ENCODE measurements around the gene CACNA2D3. TPM values are rescaled to one million over a fixed set of nuclear protein-coding genes. Genes with fewer than 3 reads are reported as not detected.

Gene CACNA2D3
- total and polyA plus RNA-seq, 3 experiments from 2014 or later, result not detected

DNA sequence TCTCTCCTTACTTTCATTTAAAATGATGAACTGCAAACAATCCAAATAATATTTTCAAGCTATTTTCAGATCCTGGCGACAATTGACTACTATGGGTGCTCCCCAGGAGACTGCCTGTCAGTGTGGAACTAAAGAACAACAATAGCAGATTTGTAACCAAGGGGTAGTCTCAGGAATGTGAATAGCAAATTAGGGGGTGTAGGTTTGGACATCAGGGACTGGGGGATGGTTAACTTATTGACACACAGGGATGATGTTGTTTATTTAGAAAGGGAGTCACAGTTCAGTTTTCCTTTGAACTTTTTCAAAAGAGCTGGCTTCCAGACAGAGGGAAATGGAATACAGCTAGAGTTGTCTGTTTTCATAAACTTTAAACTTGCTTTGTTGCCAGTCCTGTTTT lies 575.7 kb downstream of the CACNA2D3 start:
- no peak overlapping the region for H3K4me3 Mint-ChIP-seq
- ChIA-PET CTCF (no interaction called here), POLR2A (no interaction called here)
- Histone ChIP-seq H3K9me3 (ENCODE audit: low read length) (no peaks in the 10 kb centered on the region), H3K27ac (ENCODE audit: low read depth, low read length) (no peak overlapping the region), H3K4me1 (ENCODE audit: insufficient read depth, low read length) (no peaks in the 10 kb centered on the region), H3K4me3 (ENCODE audit: low read length) (no peak overlapping the region), H3K36me3 (ENCODE audit: insufficient read depth, low read length) (no peaks in the 10 kb centered on the region), H3K27me3 (ENCODE audit: insufficient read depth, low read length, poor library complexity, severe bottlenecking) (no peaks in the 10 kb centered on the region)
- peaks cover 0 to 3% of the 10 kb centered on the region in 2 donors for H3K27me3 Mint-ChIP-seq
- H3K36me3 Mint-ChIP-seq, result no peaks in the 10 kb centered on the region
- DNase-seq, result no peak
- peaks cover 0 to 5% (median 2%) of the 10 kb centered on the region in 5 donors for H3K9me3 Mint-ChIP-seq
- H3K4me1 Mint-ChIP-seq, result no peaks in the 10 kb centered on the region
- H3K27ac Mint-ChIP-seq, result no peak overlapping the region

DNA sequence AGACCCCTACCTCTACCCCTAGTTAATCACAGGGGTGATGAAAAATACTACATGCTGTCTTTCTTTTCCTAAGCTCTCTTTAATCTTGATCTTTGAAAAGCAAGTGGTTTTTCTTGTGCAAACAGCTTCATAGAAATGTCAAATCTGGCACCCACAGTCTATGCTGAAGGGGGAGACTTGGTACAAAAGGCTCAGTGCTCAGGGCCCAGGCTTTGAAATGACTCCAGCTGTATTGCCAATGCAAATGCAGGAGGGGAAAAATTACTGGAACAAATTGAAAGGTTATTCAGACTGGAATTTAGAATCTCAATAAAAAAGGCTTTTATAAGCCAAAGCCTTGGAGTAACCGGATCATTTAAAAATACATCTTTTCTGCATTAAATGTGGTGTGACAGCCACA lies 581.6 kb downstream of the CACNA2D3 start:
- POLR2A ChIA-PET, result no interaction called here

DNA sequence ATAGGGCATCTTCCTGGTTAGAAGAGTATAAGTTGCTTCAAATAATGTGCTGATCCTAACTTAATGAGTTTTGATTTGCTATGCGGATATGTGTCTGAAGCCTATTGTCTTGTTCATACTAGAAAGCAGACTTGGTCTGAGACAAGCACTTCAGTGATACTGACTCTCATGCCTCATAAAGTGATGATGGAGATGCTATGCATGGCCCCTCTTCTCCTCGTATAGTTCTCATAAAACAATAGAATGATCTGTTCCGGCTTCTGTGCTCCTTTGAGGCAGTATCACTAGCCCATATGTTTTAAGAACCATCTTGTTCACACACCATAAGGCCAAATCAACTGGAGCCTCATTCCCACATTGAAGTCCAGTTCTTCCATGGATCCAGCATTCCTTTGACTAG lies 583.4 kb downstream of the CACNA2D3 start:
- H3K27ac ChIP-seq (ENCODE audit: low read depth, low read length), result no peak overlapping the region
- no peak for DNase-seq
- H3K4me3 Mint-ChIP-seq, result no peak overlapping the region
- no peaks in the 10 kb centered on the region for H3K9me3 ChIP-seq (ENCODE audit: low read length)
- H3K4me1 ChIP-seq (ENCODE audit: insufficient read depth, low read length), result no peaks in the 10 kb centered on the region
- ChIA-PET CTCF (no interaction called here), POLR2A (no interaction called here)
- H3K27me3 Mint-ChIP-seq, result no peaks in the 10 kb centered on the region
- H3K36me3 Mint-ChIP-seq, result no peaks in the 10 kb centered on the region
- H3K4me3 ChIP-seq (ENCODE audit: low read length), result no peak overlapping the region
- H3K36me3 ChIP-seq (ENCODE audit: insufficient read depth, low read length), result no peaks in the 10 kb centered on the region
- no peaks in the 10 kb centered on the region for H3K4me1 Mint-ChIP-seq
- no peaks in the 10 kb centered on the region for H3K27me3 ChIP-seq (ENCODE audit: insufficient read depth, low read length, poor library complexity, severe bottlenecking)
- no peak overlapping the region for H3K27ac Mint-ChIP-seq
- H3K9me3 Mint-ChIP-seq, result peaks cover 0 to 6% (median 0%) of the 10 kb centered on the region in 5 donors

More for the DNA sequence above, 581.6 kb downstream of the CACNA2D3 start:
- Histone ChIP-seq H3K27me3 (ENCODE audit: insufficient read depth, low read length, poor library complexity, severe bottlenecking) (no peaks in the 10 kb centered on the region), H3K9me3 (ENCODE audit: low read length) (no peaks in the 10 kb centered on the region), H3K4me1 (ENCODE audit: insufficient read depth, low read length) (no peaks in the 10 kb centered on the region), H3K27ac (ENCODE audit: low read depth, low read length) (no peak overlapping the region), H3K4me3 (ENCODE audit: low read length) (no peak overlapping the region), H3K36me3 (ENCODE audit: insufficient read depth, low read length) (no peaks in the 10 kb centered on the region)
- Mint-ChIP-seq H3K4me3 (no peak overlapping the region), H3K27ac (no peak overlapping the region), H3K4me1 (no peaks in the 10 kb centered on the region), H3K27me3 (no peaks in the 10 kb centered on the region), H3K36me3 (no peaks in the 10 kb centered on the region), H3K9me3 (peaks cover 0 to 6% (median 0%) of the 10 kb centered on the region in 5 donors)
- CTCF ChIA-PET, result no interaction called here
- DNase-seq, result no peak

DNA sequence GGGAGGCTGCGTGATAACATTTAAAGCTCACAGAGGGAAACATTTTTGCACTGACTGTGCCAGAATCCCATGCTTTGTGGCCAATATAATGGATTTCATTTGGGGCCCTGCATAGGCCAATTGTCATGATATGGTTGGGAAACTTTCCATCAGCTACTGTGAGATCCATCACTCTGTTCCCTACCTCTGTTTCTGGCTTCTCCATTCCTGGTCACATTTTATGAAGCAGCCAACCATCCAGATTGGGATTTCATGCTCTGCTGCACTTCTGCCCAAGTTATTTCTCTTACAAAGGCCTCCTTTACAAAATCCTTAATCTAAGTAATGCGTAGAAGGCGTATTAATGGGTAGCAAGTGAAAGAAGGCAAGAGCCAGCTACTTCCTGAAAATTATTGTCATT lies 584.4 kb downstream of the CACNA2D3 start:
- Mint-ChIP-seq H3K4me3 (no peak overlapping the region), H3K36me3 (no peaks in the 10 kb centered on the region), H3K9me3 (peaks cover 0 to 6% (median 0%) of the 10 kb centered on the region in 5 donors), H3K4me1 (no peaks in the 10 kb centered on the region), H3K27ac (no peak overlapping the region), H3K27me3 (no peaks in the 10 kb centered on the region)
- DNase-seq, result no peak
- Histone ChIP-seq H3K27ac (ENCODE audit: low read depth, low read length) (no peak overlapping the region), H3K27me3 (ENCODE audit: insufficient read depth, low read length, poor library complexity, severe bottlenecking) (no peaks in the 10 kb centered on the region), H3K4me1 (ENCODE audit: insufficient read depth, low read length) (no peaks in the 10 kb centered on the region), H3K4me3 (ENCODE audit: low read length) (no peak overlapping the region), H3K36me3 (ENCODE audit: insufficient read depth, low read length) (no peaks in the 10 kb centered on the region), H3K9me3 (ENCODE audit: low read length) (no peaks in the 10 kb centered on the region)
- POLR2A ChIA-PET, result no interaction called here
- CTCF ChIA-PET, result no interaction called here

DNA sequence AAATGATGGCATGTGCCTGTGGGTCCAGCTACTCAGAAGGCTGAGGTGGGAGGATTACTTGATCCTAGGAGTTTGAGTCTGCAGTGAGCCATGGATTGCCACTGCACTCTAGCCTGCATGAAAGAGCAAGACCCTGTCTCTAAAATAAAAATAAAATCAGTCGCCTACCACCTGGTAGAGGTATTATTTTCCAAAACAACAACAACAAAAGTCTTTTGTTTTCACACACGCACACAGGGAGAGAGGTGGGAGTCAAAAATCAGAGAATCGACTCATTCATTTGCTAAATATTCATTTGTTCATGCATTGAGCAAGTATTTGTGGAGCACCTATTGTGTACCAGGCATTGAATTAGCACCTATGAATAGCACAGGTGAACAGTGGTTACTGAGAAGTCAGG lies 587.4 kb downstream of the CACNA2D3 start:
- Histone ChIP-seq H3K4me1 (ENCODE audit: insufficient read depth, low read length) (no peaks in the 10 kb centered on the region), H3K27ac (ENCODE audit: low read depth, low read length) (no peak overlapping the region), H3K27me3 (ENCODE audit: insufficient read depth, low read length, poor library complexity, severe bottlenecking) (no peaks in the 10 kb centered on the region), H3K36me3 (ENCODE audit: insufficient read depth, low read length) (no peaks in the 10 kb centered on the region), H3K9me3 (ENCODE audit: low read length) (no peaks in the 10 kb centered on the region), H3K4me3 (ENCODE audit: low read length) (no peak overlapping the region)
- ChIA-PET CTCF (no interaction called here), POLR2A (no interaction called here)
- DNase-seq, result no peak
- Mint-ChIP-seq H3K27ac (no peak overlapping the region), H3K4me1 (no peaks in the 10 kb centered on the region), H3K4me3 (no peak overlapping the region), H3K36me3 (no peaks in the 10 kb centered on the region), H3K27me3 (no peaks in the 10 kb centered on the region), H3K9me3 (peaks cover 0 to 8% (median 0%) of the 10 kb centered on the region in 5 donors)

DNA sequence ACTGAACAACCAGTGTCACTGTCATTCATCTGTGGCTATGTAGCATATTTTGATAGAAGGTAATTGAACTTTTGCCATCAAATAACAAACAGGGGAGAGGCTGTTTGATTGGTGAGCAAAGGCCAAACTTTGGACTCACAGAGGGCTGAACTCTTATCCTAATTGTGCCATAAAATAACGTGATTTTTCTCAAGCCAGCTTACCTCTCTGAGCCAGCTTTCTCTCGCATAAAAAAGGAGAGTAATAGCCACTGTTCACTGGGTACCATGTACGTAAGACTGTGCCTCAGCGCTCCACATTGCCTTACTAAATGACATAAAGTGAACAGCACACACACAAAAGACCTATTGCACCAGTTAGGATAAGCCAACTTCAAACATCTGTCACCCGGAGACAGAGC lies 588.6 kb downstream of the CACNA2D3 start:
- ChIA-PET CTCF (no interaction called here), POLR2A (no interaction called here)
- no peaks in the 10 kb centered on the region for H3K36me3 ChIP-seq (ENCODE audit: insufficient read depth, low read length)
- H3K9me3 Mint-ChIP-seq, result peaks cover 0 to 13% (median 0%) of the 10 kb centered on the region in 5 donors
- no peak overlapping the region for H3K27ac Mint-ChIP-seq
- no peaks in the 10 kb centered on the region for H3K4me1 ChIP-seq (ENCODE audit: insufficient read depth, low read length)
- H3K27me3 ChIP-seq (ENCODE audit: insufficient read depth, low read length, poor library complexity, severe bottlenecking), result no peaks in the 10 kb centered on the region
- no peaks in the 10 kb centered on the region for H3K36me3 Mint-ChIP-seq
- no peak overlapping the region for H3K4me3 ChIP-seq (ENCODE audit: low read length)
- no peak for DNase-seq
- no peak overlapping the region for H3K27ac ChIP-seq (ENCODE audit: low read depth, low read length)
- H3K4me1 Mint-ChIP-seq, result no peaks in the 10 kb centered on the region
- H3K27me3 Mint-ChIP-seq, result no peaks in the 10 kb centered on the region
- H3K4me3 Mint-ChIP-seq, result no peak overlapping the region
- H3K9me3 ChIP-seq (ENCODE audit: low read length), result no peaks in the 10 kb centered on the region

DNA sequence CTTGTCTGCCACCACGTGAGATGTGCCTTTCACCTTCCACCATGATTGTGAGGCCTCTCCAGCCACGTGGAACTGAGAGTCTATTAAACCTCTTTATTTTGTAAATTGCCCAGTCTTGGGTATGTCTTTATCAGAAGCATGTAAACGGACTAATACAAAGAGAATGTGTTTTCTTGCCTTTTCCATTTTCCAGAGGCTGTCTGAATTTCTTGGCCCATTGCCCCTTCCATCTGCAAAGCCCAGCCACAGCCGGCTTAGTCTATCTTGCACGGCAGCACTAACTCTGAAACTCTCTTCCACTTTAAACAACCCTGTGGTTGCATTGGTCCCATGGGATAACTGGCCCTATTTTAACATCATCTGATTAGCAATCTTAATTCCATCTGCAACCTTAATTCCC lies 590.2 kb downstream of the CACNA2D3 start:
- no peaks in the 10 kb centered on the region for H3K36me3 ChIP-seq (ENCODE audit: insufficient read depth, low read length)
- no peak overlapping the region for H3K4me3 Mint-ChIP-seq
- no peaks in the 10 kb centered on the region for H3K27me3 ChIP-seq (ENCODE audit: insufficient read depth, low read length, poor library complexity, severe bottlenecking)
- ChIA-PET POLR2A (no interaction called here), CTCF (no interaction called here)
- peaks cover 0 to 13% (median 0%) of the 10 kb centered on the region in 5 donors for H3K9me3 Mint-ChIP-seq
- no peaks in the 10 kb centered on the region for H3K9me3 ChIP-seq (ENCODE audit: low read length)
- H3K27me3 Mint-ChIP-seq, result no peaks in the 10 kb centered on the region
- no peaks in the 10 kb centered on the region for H3K36me3 Mint-ChIP-seq
- no peaks in the 10 kb centered on the region for H3K4me1 Mint-ChIP-seq
- no peak overlapping the region for H3K27ac Mint-ChIP-seq
- DNase-seq, result no peak
- H3K4me1 ChIP-seq (ENCODE audit: insufficient read depth, low read length), result no peaks in the 10 kb centered on the region
- no peak overlapping the region for H3K4me3 ChIP-seq (ENCODE audit: low read length)
- no peak overlapping the region for H3K27ac ChIP-seq (ENCODE audit: low read depth, low read length)

DNA sequence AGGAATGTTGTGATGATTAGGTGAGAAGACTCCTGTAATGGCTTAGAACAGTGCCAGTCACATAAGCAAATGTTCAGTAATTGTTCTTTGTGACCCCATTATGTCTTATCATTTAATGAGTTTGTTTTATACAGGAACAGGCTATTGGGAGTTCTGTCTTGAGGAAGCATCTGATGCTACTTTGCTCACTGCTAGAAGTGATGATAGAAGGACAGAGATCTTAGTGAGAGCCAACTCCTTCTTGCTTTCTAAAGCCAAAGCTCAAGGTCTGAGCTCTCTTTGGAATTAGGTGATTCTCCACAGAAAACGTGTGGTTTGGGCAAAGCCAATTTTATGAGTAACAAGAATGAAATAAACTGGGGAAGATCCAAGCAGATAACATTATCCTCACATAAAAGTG lies 590.7 kb downstream of the CACNA2D3 start:
- Mint-ChIP-seq H3K4me1 (no peaks in the 10 kb centered on the region), H3K9me3 (peaks cover 0 to 13% (median 0%) of the 10 kb centered on the region in 5 donors), H3K36me3 (no peaks in the 10 kb centered on the region), H3K27ac (no peak overlapping the region), H3K4me3 (no peak overlapping the region), H3K27me3 (no peaks in the 10 kb centered on the region)
- no peaks in the 10 kb centered on the region for H3K4me1 ChIP-seq (ENCODE audit: insufficient read depth, low read length)
- no peak for DNase-seq
- H3K36me3 ChIP-seq (ENCODE audit: insufficient read depth, low read length), result no peaks in the 10 kb centered on the region
- no peak overlapping the region for H3K4me3 ChIP-seq (ENCODE audit: low read length)
- ChIA-PET CTCF (no interaction called here), POLR2A (no interaction called here)
- no peaks in the 10 kb centered on the region for H3K9me3 ChIP-seq (ENCODE audit: low read length)
- H3K27ac ChIP-seq (ENCODE audit: low read depth, low read length), result no peak overlapping the region
- H3K27me3 ChIP-seq (ENCODE audit: insufficient read depth, low read length, poor library complexity, severe bottlenecking), result no peaks in the 10 kb centered on the region

DNA sequence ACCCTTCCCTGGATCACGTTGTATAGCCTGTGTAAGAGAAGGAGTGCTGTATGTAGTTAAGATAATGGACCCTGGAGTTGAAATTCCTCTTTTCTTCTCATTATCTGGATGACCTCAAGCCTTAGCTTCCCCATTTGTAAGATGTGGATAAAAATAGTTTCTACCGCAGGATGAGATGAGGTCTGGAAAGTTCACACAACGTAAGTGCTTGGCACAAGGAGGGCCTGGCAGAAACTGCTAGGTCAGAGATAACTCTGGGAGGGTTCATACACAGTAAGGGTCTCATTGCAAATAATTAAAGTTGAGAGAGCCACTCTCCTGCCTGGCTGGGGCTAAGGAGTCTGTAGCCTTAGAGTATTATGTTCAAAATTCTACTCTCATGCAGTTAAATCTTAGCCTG lies 591.1 kb downstream of the CACNA2D3 start:
- no peak for DNase-seq
- no peaks in the 10 kb centered on the region for H3K4me1 Mint-ChIP-seq
- peaks cover 0 to 13% (median 0%) of the 10 kb centered on the region in 5 donors for H3K9me3 Mint-ChIP-seq
- no peak overlapping the region for H3K27ac Mint-ChIP-seq
- H3K9me3 ChIP-seq (ENCODE audit: low read length), result no peaks in the 10 kb centered on the region
- H3K27me3 ChIP-seq (ENCODE audit: insufficient read depth, low read length, poor library complexity, severe bottlenecking), result no peaks in the 10 kb centered on the region
- no peak overlapping the region for H3K27ac ChIP-seq (ENCODE audit: low read depth, low read length)
- H3K36me3 ChIP-seq (ENCODE audit: insufficient read depth, low read length), result no peaks in the 10 kb centered on the region
- H3K36me3 Mint-ChIP-seq, result no peaks in the 10 kb centered on the region
- H3K4me3 Mint-ChIP-seq, result peak overlapping the region in 1 of 7 donors; percentile 4
- CTCF ChIA-PET, result no interaction called here
- no peaks in the 10 kb centered on the region for H3K27me3 Mint-ChIP-seq
- no peak overlapping the region for H3K4me3 ChIP-seq (ENCODE audit: low read length)
- no peaks in the 10 kb centered on the region for H3K4me1 ChIP-seq (ENCODE audit: insufficient read depth, low read length)
- POLR2A ChIA-PET, result no interaction called here

Data from CD8-positive, alpha-beta memory T cell (primary cell).